ENCODE measurements around the gene DDX6.
"Not testable (repeated sequence)": the region's sequence is repeated elsewhere in the genome, so short reads cannot be mapped to it uniquely, and the experiment has no call there.

Gene DDX6

GRCh38 chr11:118744046-118744445 lies 46.9 kb downstream of the DDX6 start:
- no peak overlapping the region for H3K27ac Mint-ChIP-seq
- CTCF ChIA-PET = interaction anchor here (1.4 kb wide), 1 partner anchor 54 kb away, joined by 6 read pairs; no protein-coding TSS in a partner anchor

DNA sequence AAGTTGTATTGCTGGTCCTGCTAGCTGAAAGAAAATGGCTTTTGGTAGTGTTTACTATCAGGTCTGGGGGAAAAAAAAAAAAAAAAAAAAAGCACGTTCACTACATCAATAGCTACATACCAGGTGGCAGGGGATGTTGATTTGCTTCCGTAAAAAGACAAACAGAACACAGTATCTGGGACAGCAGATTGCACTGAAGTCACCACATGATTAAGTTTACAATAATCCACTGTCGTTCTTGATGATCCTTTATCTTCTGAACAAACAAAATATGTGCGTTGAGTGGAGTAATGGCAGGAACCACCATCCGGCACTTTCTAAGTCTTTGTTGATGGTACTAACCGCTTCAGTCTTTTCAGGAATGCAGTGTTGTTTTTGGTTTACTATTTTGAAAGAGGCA lies 48.7 kb downstream of the DDX6 start:
- Mint-ChIP-seq H3K36me3 (no peaks in the 10 kb centered on the region), H3K4me3 (no peak overlapping the region), H3K27me3 (peaks cover 16% of the 10 kb centered on the region), H3K9me3 (no peaks in the 10 kb centered on the region), H3K27ac (no peak overlapping the region), H3K4me1 (no peaks in the 10 kb centered on the region)
- CTCF ChIA-PET = no interaction called here
- DNase-seq = no peak

More at GRCh38 chr11:118744046-118744445, 46.9 kb downstream of the DDX6 start:
- peaks cover 6% of the 10 kb centered on the region for H3K27me3 Mint-ChIP-seq
- peaks cover 12% of the 10 kb centered on the region for H3K36me3 Mint-ChIP-seq
- H3K9me3 Mint-ChIP-seq = no peaks in the 10 kb centered on the region
- DNase-seq = no peak
- no peaks in the 10 kb centered on the region for H3K4me1 Mint-ChIP-seq
- H3K4me3 Mint-ChIP-seq = no peak overlapping the region

- Mint-ChIP-seq H3K9me3 (no peaks in the 10 kb centered on the region), H3K4me1 (no peaks in the 10 kb centered on the region), H3K4me3 (no peak overlapping the region), H3K36me3 (no peaks in the 10 kb centered on the region), H3K27ac (no peak overlapping the region), H3K27me3 (peaks cover 16% of the 10 kb centered on the region)
- CTCF ChIA-PET = interaction anchor here (0.9 kb wide), 1 partner anchor 41 kb away, joined by 3 read pairs; no protein-coding TSS in a partner anchor
- no peak for DNase-seq
These were observed 50.1 kb downstream of the DDX6 start for GRCh38 chr11:118740892-118741291.

DNA sequence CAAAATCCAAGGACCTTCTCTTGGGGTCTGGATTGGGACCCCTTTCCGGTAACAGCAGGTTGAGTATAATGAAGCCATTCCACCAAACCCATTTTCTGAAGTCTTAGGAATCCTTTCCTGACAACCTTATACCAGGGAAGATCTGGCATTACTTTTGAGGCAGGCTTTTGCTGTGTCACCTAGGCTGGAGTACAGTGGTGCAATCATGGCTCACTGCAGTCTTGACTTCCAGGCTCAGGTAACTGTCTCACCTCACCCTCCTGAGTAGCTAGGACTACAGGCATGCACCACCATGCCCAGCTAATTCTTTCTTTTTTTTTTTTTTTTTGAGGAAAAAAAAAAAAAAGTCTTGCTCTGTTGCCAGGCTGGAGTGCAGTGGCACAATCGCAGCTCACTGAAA lies 55.8 kb downstream of the DDX6 start:
- H3K36me3 Mint-ChIP-seq = no peaks in the 10 kb centered on the region

DNA sequence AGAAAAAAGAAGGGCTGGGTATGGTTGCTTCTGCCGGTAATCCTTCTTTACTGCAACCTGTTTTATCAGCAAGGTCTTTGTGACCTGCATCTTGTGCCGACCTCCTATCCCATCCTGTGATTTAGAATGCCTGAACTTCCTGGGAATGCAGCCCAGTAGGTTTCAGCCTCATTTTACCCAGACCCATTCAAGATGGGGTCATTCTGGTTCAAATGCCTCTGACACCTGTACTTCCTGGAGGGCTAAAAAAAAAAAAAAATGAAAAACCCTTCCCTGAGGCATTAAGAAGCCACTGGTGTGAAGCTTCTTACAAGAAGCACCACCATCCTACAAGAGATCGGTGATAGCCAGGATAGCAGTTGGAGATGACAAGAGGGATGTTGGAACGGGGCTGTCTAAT lies 56.9 kb downstream of the DDX6 start:
- Mint-ChIP-seq H3K4me1 (no peaks in the 10 kb centered on the region), H3K27ac (no peak overlapping the region), H3K4me3 (no peak overlapping the region), H3K36me3 (no peaks in the 10 kb centered on the region), H3K9me3 (no peaks in the 10 kb centered on the region), H3K27me3 (peaks cover 25% of the 10 kb centered on the region)
- DNase-seq = no peak
- CTCF ChIA-PET = interaction anchor here (0.6 kb wide), 1 partner anchor 48 kb away, joined by 3 read pairs; no protein-coding TSS in a partner anchor

More for the DNA sequence above, 55.8 kb downstream of the DDX6 start:
- DNase-seq = no peak
- Mint-ChIP-seq H3K27ac (no peak overlapping the region), H3K4me1 (no peaks in the 10 kb centered on the region), H3K9me3 (no peaks in the 10 kb centered on the region), H3K27me3 (peaks cover 28% of the 10 kb centered on the region), H3K4me3 (no peak overlapping the region)
- CTCF ChIA-PET = no interaction called here

- DNase-seq, H3K9me3 Mint-ChIP-seq, H3K4me1 Mint-ChIP-seq, H3K4me3 Mint-ChIP-seq, H3K27ac Mint-ChIP-seq, CTCF ChIA-PET, H3K36me3 Mint-ChIP-seq: not testable (repeated sequence)
- H3K27me3 Mint-ChIP-seq = peaks cover 19% of the 10 kb centered on the region
These were observed 61.2 kb downstream of the DDX6 start for GRCh38 chr11:118729753-118730152.

GRCh38 chr11:118728112-118728511 lies 62.9 kb downstream of the DDX6 start:
- H3K36me3 Mint-ChIP-seq, H3K4me3 Mint-ChIP-seq, DNase-seq, CTCF ChIA-PET, H3K4me1 Mint-ChIP-seq, H3K9me3 Mint-ChIP-seq, H3K27ac Mint-ChIP-seq: not testable (repeated sequence)
- H3K27me3 Mint-ChIP-seq = peaks cover 15% of the 10 kb centered on the region

DNA sequence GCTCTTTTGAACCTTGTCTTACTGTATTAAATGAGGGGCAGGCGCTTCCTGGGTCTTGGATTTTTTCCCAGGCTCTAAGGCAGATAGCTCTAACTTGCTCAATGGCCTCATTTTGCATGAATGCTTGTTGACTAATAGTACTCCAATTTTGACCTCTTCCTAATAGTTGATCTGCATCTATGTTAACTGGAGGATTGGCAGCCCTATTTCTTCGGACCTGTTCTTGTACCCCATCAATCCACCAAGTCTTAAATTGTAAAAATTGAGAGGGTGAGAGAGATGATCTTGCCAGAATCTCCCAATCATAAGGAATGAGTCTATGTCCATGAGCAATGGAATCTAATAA lies 63.3 kb downstream of the DDX6 start:
- H3K4me3 Mint-ChIP-seq, H3K9me3 Mint-ChIP-seq, DNase-seq, H3K36me3 Mint-ChIP-seq, H3K27ac Mint-ChIP-seq, H3K4me1 Mint-ChIP-seq, CTCF ChIA-PET: not testable (repeated sequence)
- H3K27me3 Mint-ChIP-seq = peaks cover 15% of the 10 kb centered on the region

DNA sequence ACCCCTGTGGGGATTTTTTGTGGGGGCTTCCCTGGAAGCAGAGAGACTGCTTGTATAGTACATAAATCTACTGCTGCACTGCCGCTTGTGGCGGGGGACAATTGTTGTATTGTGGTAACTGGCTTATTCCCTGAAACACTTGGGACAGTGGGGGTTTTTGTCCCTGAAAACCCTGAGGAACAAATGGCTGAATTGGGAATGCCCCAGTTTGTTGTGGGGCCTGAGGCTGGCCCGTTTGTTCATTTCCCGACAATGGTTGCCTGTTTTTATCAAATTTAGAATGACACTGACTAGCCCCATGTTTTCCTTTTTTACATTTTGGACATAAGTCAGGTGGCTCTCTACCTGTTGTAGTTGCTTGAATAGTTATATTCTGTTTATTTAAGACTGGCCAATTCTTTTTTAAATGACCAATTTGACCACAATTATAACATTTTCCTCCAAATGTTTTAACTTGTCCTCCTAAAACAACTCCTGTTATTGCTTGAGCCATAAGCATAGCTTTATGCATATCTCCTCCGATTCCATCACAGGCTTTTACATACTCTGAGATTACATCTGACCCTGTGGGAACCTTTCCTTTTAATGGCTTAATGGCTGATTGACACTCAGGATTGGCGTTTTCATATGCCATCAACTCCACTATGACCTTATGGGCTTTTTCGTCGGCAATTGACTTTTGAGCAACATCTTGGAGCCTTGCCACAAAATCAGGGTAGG lies 63.8 kb downstream of the DDX6 start:
- H3K4me1 Mint-ChIP-seq, H3K9me3 Mint-ChIP-seq, H3K4me3 Mint-ChIP-seq, H3K36me3 Mint-ChIP-seq, CTCF ChIA-PET, H3K27ac Mint-ChIP-seq, DNase-seq: not testable (repeated sequence)
- H3K27me3 Mint-ChIP-seq = peaks cover 15% of the 10 kb centered on the region

- H3K36me3 Mint-ChIP-seq, H3K4me1 Mint-ChIP-seq, DNase-seq, H3K4me3 Mint-ChIP-seq, H3K9me3 Mint-ChIP-seq, CTCF ChIA-PET, H3K27me3 Mint-ChIP-seq, H3K27ac Mint-ChIP-seq: not testable (repeated sequence)
These were observed 69.4 kb downstream of the DDX6 start for GRCh38 chr11:118721478-118722015.

GRCh38 chr11:118720740-118721139 lies 70.2 kb downstream of the DDX6 start:
- not testable (repeated sequence) for H3K27me3 Mint-ChIP-seq

DNA sequence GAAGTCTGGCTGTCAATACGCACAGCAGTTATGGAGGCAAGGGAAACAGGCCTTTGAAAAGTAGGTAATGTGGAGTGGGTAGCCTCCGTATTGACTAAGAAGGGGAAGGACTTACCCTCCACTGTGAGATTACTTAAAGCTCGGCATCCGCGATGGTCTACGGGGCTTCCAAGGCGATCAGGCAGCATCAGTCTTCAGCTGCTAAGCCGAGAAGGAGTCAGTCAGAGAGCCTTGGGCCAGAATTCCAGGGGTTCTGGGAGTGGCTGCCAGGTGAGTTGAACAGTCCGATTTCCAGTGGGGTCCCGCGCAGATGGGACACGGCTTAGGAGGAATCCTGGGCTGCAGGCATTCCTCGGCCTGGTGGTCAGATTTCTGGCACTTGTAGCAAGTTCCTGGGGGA lies 70.9 kb downstream of the DDX6 start:
- H3K4me3 Mint-ChIP-seq, H3K27ac Mint-ChIP-seq, H3K9me3 Mint-ChIP-seq, H3K36me3 Mint-ChIP-seq, CTCF ChIA-PET, H3K27me3 Mint-ChIP-seq, H3K4me1 Mint-ChIP-seq, DNase-seq: not testable (repeated sequence)

More at GRCh38 chr11:118720740-118721139, 70.2 kb downstream of the DDX6 start:
- DNase-seq, H3K27ac Mint-ChIP-seq, H3K4me3 Mint-ChIP-seq, H3K36me3 Mint-ChIP-seq, H3K4me1 Mint-ChIP-seq, H3K9me3 Mint-ChIP-seq, CTCF ChIA-PET: not testable (repeated sequence)

- H3K4me1 Mint-ChIP-seq, H3K9me3 Mint-ChIP-seq, H3K4me3 Mint-ChIP-seq, H3K27me3 Mint-ChIP-seq, DNase-seq, H3K36me3 Mint-ChIP-seq, H3K27ac Mint-ChIP-seq, CTCF ChIA-PET: not testable (repeated sequence)
These were observed 72.4 kb downstream of the DDX6 start for GRCh38 chr11:118718562-118718961.

- H3K4me1 Mint-ChIP-seq, DNase-seq, H3K36me3 Mint-ChIP-seq, H3K4me3 Mint-ChIP-seq, CTCF ChIA-PET, H3K27ac Mint-ChIP-seq, H3K27me3 Mint-ChIP-seq, H3K9me3 Mint-ChIP-seq: not testable (repeated sequence)
These were observed 73.2 kb downstream of the DDX6 start for GRCh38 chr11:118717733-118718132.

- H3K27ac Mint-ChIP-seq, H3K9me3 Mint-ChIP-seq, H3K27me3 Mint-ChIP-seq, CTCF ChIA-PET, DNase-seq, H3K36me3 Mint-ChIP-seq, H3K4me3 Mint-ChIP-seq, H3K4me1 Mint-ChIP-seq: not testable (repeated sequence)
These were observed 73.7 kb downstream of the DDX6 start for GRCh38 chr11:118717221-118717620.

Measured in activated naive CD4-positive, alpha-beta T cell treated with anti-CD3 and anti-CD28 coated beads, Interleukin-2, amount 10 ng/mL, durations not matched to agents 7 days and 5 days (primary cell).